Activated CD4-positive, alpha-beta memory T cell treated with anti-CD3 and anti-CD28 coated beads for 36 hours (primary cell): ENCODE results near the gene GATD1. TPM values are rescaled to one million over a fixed set of nuclear protein-coding genes. Genes with fewer than 3 reads are reported as not detected.
A peak's percentile ranks its signal among the peaks of the same experiment; 100 is the strongest.

Source experiments
- CTCF ChIA-PET: fragments of 350-600 bp; sonication (Branson Sonifier 250); formaldehyde crosslinking; loops from one replicate; lab custom pipeline; 2021; ENCODE audit warnings: antibody characterized with exemption, inconsistent platforms; lab: Charles Lee
- POLR2A ChIA-PET: fragments of 350-600 bp; sonication (Branson Sonifier 250); formaldehyde crosslinking; loops from one replicate; lab custom pipeline; 2021; ENCODE audit warnings: antibody characterized with exemption; lab: Charles Lee
- DNase-seq: peaks from one replicate; pipeline ENCODE4 v3.0.0-alpha.2; 2020
- H3K27ac Mint-ChIP-seq: one replicate; pipeline ENCODE4 v1.8.0; 2021; ENCODE audit warnings: mixed read lengths
- H3K27me3 Mint-ChIP-seq: one replicate; pipeline ENCODE4 v1.8.0; 2021; ENCODE audit warnings: mixed read lengths
- H3K36me3 Mint-ChIP-seq: one replicate; pipeline ENCODE4 v1.8.0; 2021; ENCODE audit warnings: mixed read lengths
- H3K4me1 Mint-ChIP-seq: one replicate; pipeline ENCODE4 v1.8.0; 2021; ENCODE audit warnings: low read depth, mixed read lengths
- H3K4me3 Mint-ChIP-seq: one replicate; pipeline ENCODE4 v1.8.0; 2021; ENCODE audit warnings: mild to moderate bottlenecking, mixed read lengths
- H3K9me3 Mint-ChIP-seq: one replicate; pipeline ENCODE4 v1.8.0; 2021; ENCODE audit warnings: mixed read lengths
- intact Hi-C: fragments of 100-400 bp; cut with micrococcal nuclease; formaldehyde crosslinking; loops from one replicate; pipeline ENCODE4 v1.15.1; 2023
- total RNA-seq, 2 experiments: library from RNA; stranded (reverse); gene quantifications; one replicate each; pipeline ENCODE4 v1.2.3, GENCODE V29; 2021

Gene GATD1
- total RNA-seq, 2 experiments from 2014 or later = 36.6 to 39.1 TPM

DNA sequence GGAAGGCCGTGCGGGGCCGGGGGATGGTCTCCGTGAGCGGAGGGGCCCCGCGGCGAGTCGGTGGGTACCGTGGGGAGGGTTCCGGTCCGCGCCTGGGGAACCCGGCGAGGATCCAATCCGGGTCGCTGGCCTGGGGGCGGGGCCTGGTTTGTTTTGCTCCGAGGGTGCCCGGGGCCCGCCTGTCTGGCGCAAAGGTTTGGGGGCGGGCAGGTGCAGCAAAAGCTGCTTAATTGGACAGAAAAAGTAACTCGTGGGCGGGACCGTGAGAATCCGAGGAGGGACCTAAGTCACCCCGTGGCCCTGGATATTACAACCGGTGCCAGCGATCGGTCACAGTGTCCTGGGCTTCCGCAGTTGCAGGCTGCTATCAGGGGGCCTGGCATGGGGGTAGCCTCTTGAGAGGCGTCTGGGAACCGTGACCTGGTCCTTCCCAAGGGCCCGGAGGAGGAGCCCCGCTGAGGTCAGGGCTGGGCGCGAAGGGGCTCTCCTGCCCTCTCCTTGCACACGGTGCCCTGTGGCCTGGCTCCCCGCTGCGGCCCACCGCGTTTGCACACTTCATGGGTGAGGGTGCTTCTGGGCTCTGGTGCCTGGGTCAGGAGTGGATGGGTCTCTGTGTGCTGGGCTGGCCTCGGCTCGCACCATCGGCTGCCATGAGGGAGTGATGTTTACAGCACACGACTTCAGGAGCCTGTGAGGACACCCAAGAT is 42.8 kb upstream of the GATD1 start:
- intact Hi-C loops = loop anchor here (1.0 kb wide), 3 partner anchors 10 to 23 kb away; partner anchors contain the start of gene RPLP2
- H3K27me3 Mint-ChIP-seq = no peaks in the 10 kb centered on the region
- peak overlapping the region; percentile 79 for H3K4me3 Mint-ChIP-seq
- H3K36me3 Mint-ChIP-seq = peaks cover 14% of the 10 kb centered on the region
- H3K9me3 Mint-ChIP-seq = no peaks in the 10 kb centered on the region
- H3K27ac Mint-ChIP-seq = peak overlapping the region; percentile 51
- ChIA-PET POLR2A (interaction anchor here (1.0 to 2.6 kb wide), 3 partner anchors 8 to 13 kb away, joined by 3 to 14 read pairs (median 7); partner anchors contain the start of genes CD151 and RPLP2), CTCF (no interaction called here)
- peak; percentile 94 for DNase-seq
- H3K4me1 Mint-ChIP-seq = peaks cover 14% of the 10 kb centered on the region

GRCh38 chr11:819129-819931 is 42.0 kb upstream of the GATD1 start:
- peaks cover 14% of the 10 kb centered on the region for H3K4me1 Mint-ChIP-seq
- ChIA-PET POLR2A (interaction anchor here (1.0 to 2.6 kb wide), 6 partner anchors 8 to 56 kb away, joined by 3 to 14 read pairs (median 4); partner anchors contain the start of genes CD151 and RPLP2), CTCF (interaction anchor here (0.6 to 1.0 kb wide), 3 partner anchors 11 to 106 kb away, joined by 3 to 4 read pairs (median 3); partner anchors contain the start of gene PIDD1)
- no peaks in the 10 kb centered on the region for H3K9me3 Mint-ChIP-seq
- H3K4me3 Mint-ChIP-seq = peak overlapping the region; percentile 79
- intact Hi-C loops = loop anchor here (1.0 kb wide), 1 partner anchor 10 kb away; the partner anchor contains the start of gene RPLP2
- peak; percentile 92 for DNase-seq
- H3K27ac Mint-ChIP-seq = peak overlapping the region; percentile 58
- no peaks in the 10 kb centered on the region for H3K27me3 Mint-ChIP-seq
- peaks cover 9% of the 10 kb centered on the region for H3K36me3 Mint-ChIP-seq

- DNase-seq = no peak
- Mint-ChIP-seq H3K36me3 (peaks cover 8% of the 10 kb centered on the region), H3K27ac (peak within 1 kb of the TSS; percentile 58), H3K4me3 (peak within 1 kb of the TSS; percentile 79), H3K27me3 (no peaks in the 10 kb centered on the region), H3K4me1 (peaks cover 14% of the 10 kb centered on the region), H3K9me3 (no peaks in the 10 kb centered on the region)
- CTCF ChIA-PET = interaction anchor here (0.6 to 1.0 kb wide), 4 partner anchors 10 to 107 kb away, joined by 3 to 4 read pairs (median 3); partner anchors contain the start of gene PIDD1
- POLR2A ChIA-PET = interaction anchor here (1.0 to 2.6 kb wide), 5 partner anchors 8 to 56 kb away, joined by 3 to 14 read pairs (median 5); partner anchors contain the start of genes CD151 and RPLP2
- intact Hi-C loops = loop anchor here (1.0 kb wide), 1 partner anchor 9 kb away; the partner anchor contains the start of gene RPLP2
These were observed 41.3 kb upstream of the GATD1 start, which contains the start of gene PNPLA2 for GRCh38 chr11:818396-819128. PNPLA2 (plus strand) TSS chr11:818914; CDS start chr11:819719, 805 bp downstream.

- intact Hi-C loops = no loop called here
- ChIA-PET POLR2A (no interaction called here), CTCF (no interaction called here)
- H3K9me3 Mint-ChIP-seq = no peaks in the 10 kb centered on the region
- DNase-seq = no peak
- H3K36me3 Mint-ChIP-seq = peaks cover 20% of the 10 kb centered on the region
- no peak overlapping the region for H3K4me3 Mint-ChIP-seq
- no peaks in the 10 kb centered on the region for H3K27me3 Mint-ChIP-seq
- H3K27ac Mint-ChIP-seq = no peak overlapping the region
- peaks cover 28% of the 10 kb centered on the region for H3K4me1 Mint-ChIP-seq
These were observed 39.1 kb upstream of the GATD1 start for GRCh38 chr11:816433-816779.

DNA sequence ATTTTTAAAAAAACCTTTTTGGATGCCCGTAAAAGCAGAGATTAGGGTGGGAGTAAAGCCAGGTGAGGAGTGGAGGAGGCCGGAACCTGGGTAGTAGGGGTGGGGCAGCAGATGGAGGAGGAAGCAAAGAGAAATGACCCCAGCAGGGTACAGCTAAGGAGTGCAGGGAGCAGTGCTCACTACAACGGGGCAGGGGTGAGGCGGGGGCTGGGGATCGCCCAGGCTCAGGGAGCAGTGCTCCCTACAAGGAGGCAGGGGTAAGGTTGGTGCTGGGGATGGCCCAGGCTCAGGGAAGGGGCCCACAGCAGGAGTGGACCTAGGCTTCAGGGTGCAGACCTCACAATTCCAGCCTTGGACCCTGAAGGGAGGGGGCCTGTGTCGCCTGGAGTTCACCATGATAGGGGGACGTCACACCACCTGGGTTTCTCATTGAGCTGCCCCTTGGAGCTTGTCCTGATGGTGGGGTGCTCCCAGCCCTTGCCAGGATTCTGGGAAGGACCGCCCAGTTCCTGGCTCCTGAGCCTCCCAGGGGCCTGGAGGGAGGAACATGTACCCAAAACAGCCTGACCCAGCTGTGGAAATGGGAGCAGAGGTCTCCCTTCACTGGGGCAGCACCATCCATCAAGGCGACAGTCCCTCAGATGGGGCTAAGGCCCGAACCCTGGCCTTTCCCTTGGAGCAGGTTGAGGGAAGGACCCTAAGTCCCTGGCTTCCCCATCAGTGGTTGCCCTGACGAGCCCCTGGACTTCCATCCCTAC is 38.6 kb upstream of the GATD1 start:
- intact Hi-C loops = no loop called here
- ChIA-PET CTCF (no interaction called here), POLR2A (no interaction called here)
- Mint-ChIP-seq H3K27ac (no peak overlapping the region), H3K36me3 (peaks cover 26% of the 10 kb centered on the region), H3K4me1 (peaks cover 30% of the 10 kb centered on the region), H3K9me3 (no peaks in the 10 kb centered on the region), H3K4me3 (no peak overlapping the region), H3K27me3 (no peaks in the 10 kb centered on the region)
- no peak for DNase-seq

DNA sequence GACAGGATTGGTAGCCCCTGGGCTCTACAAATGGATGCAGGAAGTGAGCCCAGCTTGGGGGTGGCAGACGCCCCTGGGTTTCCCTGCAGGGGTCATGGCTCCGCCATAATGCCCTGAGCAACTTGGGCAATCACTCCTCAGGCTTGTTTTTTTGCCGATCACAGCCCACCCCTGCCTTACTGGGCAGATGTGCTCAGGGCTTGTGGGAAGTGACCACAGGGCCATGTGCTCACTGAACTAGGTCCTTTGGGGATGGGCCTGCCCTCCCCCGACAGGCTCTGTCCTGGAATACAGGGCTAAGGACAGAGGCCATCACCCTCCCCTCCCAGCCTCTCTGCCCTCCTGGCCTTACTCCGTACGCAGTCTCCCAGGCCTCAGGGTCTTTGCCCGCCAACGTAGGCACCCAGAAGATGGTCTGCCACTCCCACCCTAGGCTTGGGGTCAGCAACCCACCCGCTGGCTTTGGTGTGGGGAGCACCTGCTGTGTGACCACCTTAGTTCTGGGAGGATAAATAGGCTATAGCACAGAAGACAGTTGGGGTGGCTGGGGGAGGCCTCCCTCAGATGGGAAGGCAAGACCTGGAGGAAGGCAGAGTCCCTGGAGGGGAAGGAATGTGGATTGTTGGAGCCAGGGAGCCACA is 36.3 kb upstream of the GATD1 start:
- H3K4me3 Mint-ChIP-seq = no peak overlapping the region
- no peak overlapping the region for H3K27ac Mint-ChIP-seq
- no peaks in the 10 kb centered on the region for H3K27me3 Mint-ChIP-seq
- peaks cover 33% of the 10 kb centered on the region for H3K36me3 Mint-ChIP-seq
- ChIA-PET POLR2A (interaction anchor here (1.7 kb wide), 1 partner anchor 11 kb away, joined by 3 read pairs; no protein-coding TSS in a partner anchor), CTCF (no interaction called here)
- H3K4me1 Mint-ChIP-seq = peaks cover 25% of the 10 kb centered on the region
- intact Hi-C loops = no loop called here
- H3K9me3 Mint-ChIP-seq = no peaks in the 10 kb centered on the region
- DNase-seq = no peak

DNA sequence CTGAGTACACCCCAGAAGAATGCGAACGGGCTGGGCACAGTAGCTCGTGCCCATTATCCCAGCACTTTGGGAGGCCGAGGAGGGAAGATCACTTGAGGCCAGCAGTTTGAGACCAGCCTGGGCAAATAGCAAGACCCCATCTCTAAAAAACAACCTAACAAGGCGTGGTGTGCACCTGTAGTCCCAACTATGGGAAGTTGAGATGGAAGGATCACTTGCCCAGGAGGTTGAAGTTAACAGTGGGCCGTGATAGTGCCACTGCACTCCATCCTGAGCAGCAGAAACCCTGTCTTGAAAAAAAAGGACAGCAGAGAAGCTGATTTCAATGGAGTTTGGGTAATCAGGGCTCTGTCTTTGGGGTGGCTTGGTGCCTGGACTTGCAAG is 35.8 kb upstream of the GATD1 start:
- Mint-ChIP-seq H3K27me3 (no peaks in the 10 kb centered on the region), H3K9me3 (no peaks in the 10 kb centered on the region), H3K4me3 (no peak overlapping the region), H3K27ac (no peak overlapping the region), H3K4me1 (peaks cover 23% of the 10 kb centered on the region), H3K36me3 (peaks cover 33% of the 10 kb centered on the region)
- ChIA-PET CTCF (no interaction called here), POLR2A (interaction anchor here (0.8 to 1.7 kb wide), 2 partner anchors 11 to 28 kb away, joined by 3 read pairs; no protein-coding TSS in a partner anchor)
- intact Hi-C loops = no loop called here
- no peak for DNase-seq

- H3K9me3 Mint-ChIP-seq = no peaks in the 10 kb centered on the region
- POLR2A ChIA-PET = interaction anchor here (0.8 to 1.7 kb wide), 4 partner anchors 10 to 28 kb away, joined by 3 to 5 read pairs (median 4); no protein-coding TSS in a partner anchor
- peak overlapping the region; percentile 92 for H3K4me3 Mint-ChIP-seq
- peak overlapping the region; percentile 77 for H3K27ac Mint-ChIP-seq
- no peaks in the 10 kb centered on the region for H3K27me3 Mint-ChIP-seq
- H3K36me3 Mint-ChIP-seq = peaks cover 36% of the 10 kb centered on the region
- DNase-seq = no peak
- CTCF ChIA-PET = no interaction called here
- intact Hi-C loops = no loop called here
- H3K4me1 Mint-ChIP-seq = peaks cover 27% of the 10 kb centered on the region
These were observed 35.1 kb upstream of the GATD1 start for GRCh38 chr11:812390-812789.

DNA sequence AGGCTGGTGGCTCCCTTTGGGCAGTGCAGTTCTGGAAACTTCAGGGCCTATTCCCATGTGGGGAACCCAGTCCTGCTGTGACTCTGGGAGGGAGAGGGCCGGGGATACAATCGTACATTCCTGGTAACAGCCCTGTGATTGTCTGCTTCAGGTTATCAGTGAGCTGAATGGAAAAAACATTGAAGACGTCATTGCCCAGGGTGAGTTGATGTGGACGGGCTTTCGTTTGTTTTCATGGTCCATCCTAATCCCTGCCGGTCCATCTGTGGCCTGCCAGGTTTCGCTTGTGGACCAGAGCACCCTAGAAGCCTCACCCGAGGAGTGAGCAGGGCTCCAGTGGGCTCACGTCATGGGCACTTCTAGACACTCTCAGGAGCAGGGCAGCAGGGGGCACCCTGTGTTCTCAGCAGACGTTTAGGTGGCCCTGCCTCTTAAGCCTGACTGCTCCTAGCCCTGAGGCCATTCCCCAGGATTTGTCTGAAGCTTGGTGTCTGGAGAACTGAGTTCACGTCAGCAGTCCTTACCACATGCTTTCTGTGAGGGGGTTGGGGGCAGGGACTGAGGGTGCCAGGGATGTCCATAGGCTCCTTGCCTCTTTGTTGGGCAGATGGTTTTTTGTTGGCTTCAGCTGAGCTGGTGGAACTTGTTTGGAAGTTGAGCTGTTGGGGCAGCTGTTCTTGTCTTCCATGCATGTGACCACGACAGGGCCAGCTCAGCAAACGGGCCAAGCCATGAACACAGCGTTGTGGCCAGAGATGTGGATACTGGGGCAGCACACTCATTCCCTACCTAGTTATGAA is 34.4 kb upstream of the GATD1 start:
- intact Hi-C loops = no loop called here
- no peak for DNase-seq
- H3K4me1 Mint-ChIP-seq = peaks cover 27% of the 10 kb centered on the region
- POLR2A ChIA-PET = interaction anchor here (0.6 to 1.7 kb wide), 5 partner anchors 8 to 31 kb away, joined by 3 to 5 read pairs (median 3); partner anchors contain the start of gene TSPAN4
- peak overlapping the region; percentile 92 for H3K4me3 Mint-ChIP-seq
- no peaks in the 10 kb centered on the region for H3K9me3 Mint-ChIP-seq
- H3K36me3 Mint-ChIP-seq = peaks cover 36% of the 10 kb centered on the region
- CTCF ChIA-PET = interaction anchor here (0.6 kb wide), 1 partner anchor 208 kb away, joined by 4 read pairs; no protein-coding TSS in a partner anchor
- no peaks in the 10 kb centered on the region for H3K27me3 Mint-ChIP-seq
- H3K27ac Mint-ChIP-seq = peak overlapping the region; percentile 77
